Right lung (tissue), 10 donors: Measurements from ENCODE around the gene TTI1. TPM values are rescaled to one million over a fixed set of nuclear protein-coding genes. Genes with fewer than 3 reads are reported as not detected.
A peak's percentile ranks its signal among the peaks of the same experiment; 100 is the strongest.

ENCODE experiments used
- DNase-seq, 2 donors: peaks; one replicate each; pipeline ENCODE4 v3.0.0-alpha.2; 2013
- long read RNA-seq, 8 donors: transcript quantifications; one replicate each; lab custom pipeline, GENCODE V29; 2026
- polyA plus RNA-seq, 5 donors: library from polyadenylated mRNA; unstranded; fragments of 120-200 nt; gene quantifications; one replicate each; pipeline versions ENCODE4 v1.2.1 to v1.2.3, GENCODE V29; 2013; ENCODE audit warnings: inconsistent platforms in 1 of 5, low replicate concordance in 1 of 5; ENCODE audit not compliant: insufficient read length in 5 of 5, insufficient read depth in 1 of 5

The TTI1 gene
- 10 to 100 TPM; 24.2 to 31.2 (median 29.5) TPM for polyA plus RNA-seq
- long read RNA-seq, donor 1, transcript TTI1-201 (8 exons, 3,825 nt): major isoform, 5 of 28 reads
- long read RNA-seq, donor 1, partial matches to known transcripts: 17 of 28 reads
- long read RNA-seq, donor 1, other reads (novel, unspliced or antisense): 0 of 28 reads
- long read RNA-seq, donor 2, partial matches to known transcripts: 0 of 2 reads
- long read RNA-seq, donor 2, other reads (novel, unspliced or antisense): 0 of 2 reads
- long read RNA-seq, donor 3, partial matches to known transcripts: 36 of 48 reads
- long read RNA-seq, donor 3, other reads (novel, unspliced or antisense): 7 of 48 reads
- long read RNA-seq, donor 4, partial matches to known transcripts: 12 of 19 reads
- long read RNA-seq, donor 4, other reads (novel, unspliced or antisense): 0 of 19 reads
- long read RNA-seq, donor 5, partial matches to known transcripts: 17 of 21 reads
- long read RNA-seq, donor 5, other reads (novel, unspliced or antisense): 0 of 21 reads
- long read RNA-seq, donor 6, partial matches to known transcripts: 6 of 10 reads
- long read RNA-seq, donor 6, other reads (novel, unspliced or antisense): 0 of 10 reads
- long read RNA-seq, donor 7, partial matches to known transcripts: 7 of 12 reads
- long read RNA-seq, donor 7, other reads (novel, unspliced or antisense): 0 of 12 reads
- long read RNA-seq, donor 8, partial matches to known transcripts: 5 of 7 reads
- long read RNA-seq, donor 8, other reads (novel, unspliced or antisense): 0 of 7 reads

DNA sequence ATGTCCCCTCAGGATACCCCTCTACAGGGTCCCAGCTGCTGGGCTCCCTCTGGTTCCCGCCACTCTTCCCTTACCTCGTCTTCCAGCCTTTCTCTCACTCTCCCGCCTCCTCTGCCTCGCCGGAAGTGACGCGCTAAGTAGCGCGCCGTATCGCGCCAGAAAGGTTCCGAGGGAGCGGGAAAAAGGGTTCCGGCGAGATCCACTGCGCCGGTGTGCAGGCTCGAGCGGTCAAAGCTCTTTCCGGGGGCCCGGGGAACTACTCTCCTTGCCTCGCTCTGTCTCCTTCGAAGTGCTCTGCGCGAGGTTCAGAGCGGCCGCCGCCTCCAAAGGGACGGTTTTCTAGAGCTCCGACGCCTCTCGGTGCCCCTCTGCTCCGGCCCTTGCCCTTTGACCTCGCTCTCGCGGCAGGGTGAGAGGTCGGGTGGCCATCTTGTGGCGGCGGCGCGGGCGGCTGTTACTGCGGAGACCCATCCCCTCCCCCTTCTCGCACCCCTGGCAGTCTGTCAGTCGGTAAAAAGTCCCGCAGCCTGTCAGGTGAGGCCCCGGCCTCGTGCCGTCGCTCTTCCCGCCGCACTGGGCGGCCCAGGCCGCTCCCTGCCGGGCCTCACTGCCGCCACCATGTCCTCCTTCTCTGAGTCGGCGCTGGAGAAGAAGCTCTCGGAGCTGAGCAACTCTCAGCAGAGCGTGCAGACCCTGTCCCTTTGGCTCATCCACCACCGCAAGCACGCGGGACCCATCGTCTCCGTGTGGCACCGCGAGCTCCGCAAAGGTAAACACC lies at the start of gene TTI1, which contains the start of gene RPRD1B:
Gene TTI1, minus strand, starts transcription at position 127 of the 778 bp plus-strand sequence. CDS start 19,640 bp downstream, outside the sequence.
Gene RPRD1B, plus strand, starts transcription at position 417 of the 778 bp plus-strand sequence. Its CDS starts 202 bp downstream, at position 619.
- DNase-seq: peak; percentile 95

- DNase-seq: no peak
Observed at GRCh38 chr20:38082894-38083293, 49.6 kb upstream of the TTI1 start.

- no peak for DNase-seq
Observed at GRCh38 chr20:38081575-38081974, 48.3 kb upstream of the TTI1 start.

DNA sequence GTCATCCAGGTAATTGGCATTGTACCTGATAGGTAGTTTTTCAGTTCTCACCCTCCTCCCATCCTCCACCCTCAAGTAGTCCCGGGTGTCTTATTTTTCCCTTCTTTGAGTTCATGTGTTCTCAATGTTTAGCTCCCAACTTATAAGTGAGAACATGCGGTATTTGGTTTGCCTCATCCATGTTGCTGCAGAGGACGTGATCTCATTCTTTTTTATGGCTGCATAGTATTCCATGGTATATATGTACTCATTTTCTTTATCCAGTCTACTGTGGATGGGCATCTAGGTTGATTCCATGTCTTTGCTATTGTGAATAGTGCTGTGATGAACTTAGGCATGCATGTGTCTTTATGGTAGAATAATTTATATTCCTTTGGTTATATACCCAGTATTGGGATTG lies 46.1 kb upstream of the TTI1 start:
- no peak for DNase-seq

DNA sequence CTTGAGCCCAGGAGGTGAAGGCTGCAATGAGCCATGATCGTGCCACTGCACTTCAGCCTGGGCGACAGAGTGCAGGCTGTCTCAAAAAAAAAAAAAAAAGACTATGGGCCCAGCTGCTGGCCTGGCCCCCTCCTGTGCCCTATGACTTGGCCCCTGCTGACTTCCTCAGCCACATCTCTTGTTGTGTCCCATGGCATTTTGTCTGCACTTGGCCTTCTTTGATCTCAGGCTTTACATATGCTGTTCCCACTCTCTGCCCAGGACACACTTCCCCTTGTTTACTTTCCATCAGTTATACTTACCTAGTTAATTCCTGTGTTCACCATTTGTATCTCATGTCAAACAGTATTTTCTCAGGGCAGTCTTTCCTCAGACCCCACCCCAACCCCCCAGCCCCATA lies 44.8 kb upstream of the TTI1 start:
- DNase-seq: no peak

GRCh38 chr20:38076548-38076947 lies 43.3 kb upstream of the TTI1 start:
- no peak for DNase-seq

DNA sequence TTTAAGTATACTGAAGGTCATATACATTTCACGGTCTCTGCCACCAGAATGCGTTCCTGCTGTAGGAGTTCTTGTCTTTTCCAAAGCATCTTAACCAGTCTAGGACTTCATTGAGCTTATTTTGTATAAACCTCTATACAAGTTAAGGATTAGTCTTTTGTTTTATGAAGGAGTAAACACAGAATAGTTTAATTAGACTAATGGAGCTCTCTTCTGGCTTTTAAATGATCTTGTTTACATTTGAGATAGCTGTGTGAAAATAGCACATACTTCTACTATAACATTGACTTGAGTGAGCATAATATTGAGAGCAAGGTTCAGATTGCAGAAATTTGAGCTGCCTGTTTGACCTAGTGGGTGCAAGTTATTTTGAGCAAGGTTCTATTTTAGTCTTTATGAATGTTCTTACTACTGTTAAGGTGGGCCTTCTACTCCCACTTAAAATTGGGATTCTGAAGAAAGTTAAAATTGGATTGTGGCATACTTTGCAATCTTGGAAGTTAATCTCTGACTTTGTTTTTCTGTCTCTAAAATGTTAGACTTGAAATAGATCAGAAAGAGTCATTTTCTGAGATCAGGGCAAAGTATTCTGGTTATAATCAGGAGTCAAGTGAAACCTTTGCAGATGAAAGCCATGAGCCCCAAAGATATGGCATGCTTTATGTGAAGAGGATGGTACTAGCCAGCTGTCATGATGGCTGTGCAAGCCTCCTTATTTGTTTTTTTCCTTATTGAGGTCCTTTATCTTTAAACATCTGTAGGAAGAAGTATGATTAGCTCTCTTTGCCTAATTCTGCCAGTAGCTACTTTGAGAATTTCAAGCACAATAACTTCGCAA lies 42.1 kb upstream of the TTI1 start:
- DNase-seq: no peak

DNA sequence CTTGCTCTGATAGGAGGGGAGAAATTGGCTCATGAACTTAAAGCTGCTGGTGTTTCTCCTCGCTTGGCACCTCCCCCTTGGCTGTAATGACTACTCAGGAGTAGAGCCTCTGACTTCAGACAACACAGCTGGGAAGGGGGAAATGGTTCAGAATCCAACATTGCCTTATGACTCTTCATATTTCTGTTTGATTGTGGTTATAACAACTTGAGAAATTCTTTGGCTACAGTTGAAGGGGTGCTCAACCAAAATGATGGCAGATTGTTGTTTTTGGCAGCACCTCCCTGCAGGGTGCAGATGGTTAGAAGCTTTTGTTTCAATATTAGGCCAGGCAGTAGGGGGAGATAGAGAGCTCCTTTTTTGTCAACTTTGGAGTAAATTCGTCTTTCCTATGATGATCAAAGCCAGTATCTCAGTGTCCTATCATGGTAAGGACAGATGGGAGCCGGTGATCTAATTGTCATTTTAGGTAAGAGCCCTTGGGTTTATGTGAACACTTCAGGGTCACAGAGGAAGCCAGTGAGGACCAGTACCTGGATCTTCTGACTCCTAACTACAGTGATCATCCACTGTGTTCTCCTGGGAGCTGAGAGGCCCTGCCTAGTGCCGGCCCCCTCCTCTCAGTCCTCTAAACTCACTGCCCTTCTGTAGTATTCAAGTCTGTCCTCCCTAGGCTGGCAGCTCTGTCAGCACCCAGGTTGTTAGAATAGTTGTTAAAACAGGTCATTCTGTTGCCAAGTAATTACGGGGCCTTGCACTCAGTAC lies 40.2 kb upstream of the TTI1 start:
- DNase-seq: peak; percentile 90 to 91

DNA sequence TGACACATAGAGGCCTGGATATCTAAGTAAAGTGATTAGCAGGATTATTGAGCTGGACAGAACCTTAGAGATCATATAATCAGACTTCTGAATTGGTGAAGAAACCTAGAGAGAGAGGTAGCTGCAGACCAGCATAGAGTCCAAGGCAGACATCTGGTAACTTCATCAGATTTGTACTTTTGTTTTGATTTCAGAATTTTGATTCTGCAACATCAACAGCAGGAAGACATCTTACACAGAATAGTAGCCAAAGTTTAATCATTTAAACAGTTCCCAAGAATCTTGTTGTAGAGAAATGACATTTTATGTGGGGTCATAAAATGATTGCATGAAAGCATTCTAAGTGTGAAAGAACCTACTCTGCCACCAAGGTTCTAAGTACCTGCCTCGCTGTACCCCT lies 39.6 kb upstream of the TTI1 start:
- DNase-seq: no peak

DNA sequence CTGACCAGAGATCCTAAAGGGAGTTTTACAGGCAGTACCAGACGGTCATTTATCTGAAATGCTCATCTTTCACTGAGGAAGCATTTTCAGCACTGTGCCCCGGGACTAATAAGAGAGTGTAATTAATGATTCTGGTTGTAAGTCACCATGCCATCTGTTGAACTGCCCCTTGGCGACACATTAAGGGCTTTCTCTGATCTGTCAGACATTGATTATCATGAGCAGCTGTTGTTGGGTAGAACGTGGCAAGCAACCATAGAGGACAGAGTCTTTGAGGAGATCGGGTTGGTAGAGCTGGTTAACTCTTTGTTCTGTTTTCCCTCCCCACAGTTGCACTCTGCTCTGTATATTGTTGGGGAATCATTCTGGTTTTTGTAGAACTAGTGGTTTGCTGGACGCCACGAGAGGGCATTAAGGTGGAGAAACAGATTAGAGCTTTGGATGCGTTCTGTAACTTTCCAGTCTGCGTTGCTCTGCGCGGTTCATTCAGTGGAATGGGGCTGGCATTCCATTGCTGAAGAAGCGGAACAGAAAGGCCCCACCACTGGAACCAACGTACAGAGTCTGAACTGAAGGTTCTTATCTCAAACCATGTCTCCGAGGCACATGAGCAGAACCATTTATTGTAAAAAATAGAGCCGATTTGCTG lies 34.6 kb upstream of the TTI1 start:
- DNase-seq: no peak

DNA sequence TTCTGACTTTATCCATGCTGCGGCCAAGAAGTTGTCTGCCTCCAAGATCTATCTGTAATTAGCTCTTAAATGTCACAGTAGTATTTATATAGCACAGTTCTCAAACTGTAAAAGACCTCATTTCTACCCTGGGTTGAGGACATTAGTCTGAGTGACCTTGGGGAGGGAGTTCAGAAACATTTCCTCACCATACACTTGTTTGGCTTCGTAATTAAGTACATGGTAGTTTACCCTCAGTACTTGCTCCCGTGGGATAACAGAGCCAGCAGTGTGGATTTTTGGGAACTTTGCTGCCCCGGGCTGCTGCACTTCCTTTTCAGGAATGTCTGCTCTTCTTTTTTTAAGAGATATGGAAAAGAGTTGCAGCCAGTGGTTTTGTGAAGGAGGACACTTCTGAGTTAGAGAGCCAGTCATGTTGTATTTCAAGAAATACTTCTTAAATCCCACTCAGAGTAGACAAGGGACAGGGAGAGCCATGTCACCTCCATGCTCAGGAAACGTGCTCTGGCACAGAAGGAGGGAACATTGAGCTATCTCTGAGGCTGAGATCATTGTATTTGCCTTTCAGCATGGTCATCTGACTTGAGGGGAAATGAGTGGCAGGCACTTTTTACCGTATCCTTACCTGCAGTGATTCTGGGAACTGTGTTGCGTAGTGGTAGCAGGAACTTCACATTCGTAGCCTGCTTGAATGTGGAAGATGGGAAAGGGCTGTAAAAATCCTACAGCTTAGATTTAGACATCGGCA lies 33.9 kb upstream of the TTI1 start:
- no peak for DNase-seq

DNA sequence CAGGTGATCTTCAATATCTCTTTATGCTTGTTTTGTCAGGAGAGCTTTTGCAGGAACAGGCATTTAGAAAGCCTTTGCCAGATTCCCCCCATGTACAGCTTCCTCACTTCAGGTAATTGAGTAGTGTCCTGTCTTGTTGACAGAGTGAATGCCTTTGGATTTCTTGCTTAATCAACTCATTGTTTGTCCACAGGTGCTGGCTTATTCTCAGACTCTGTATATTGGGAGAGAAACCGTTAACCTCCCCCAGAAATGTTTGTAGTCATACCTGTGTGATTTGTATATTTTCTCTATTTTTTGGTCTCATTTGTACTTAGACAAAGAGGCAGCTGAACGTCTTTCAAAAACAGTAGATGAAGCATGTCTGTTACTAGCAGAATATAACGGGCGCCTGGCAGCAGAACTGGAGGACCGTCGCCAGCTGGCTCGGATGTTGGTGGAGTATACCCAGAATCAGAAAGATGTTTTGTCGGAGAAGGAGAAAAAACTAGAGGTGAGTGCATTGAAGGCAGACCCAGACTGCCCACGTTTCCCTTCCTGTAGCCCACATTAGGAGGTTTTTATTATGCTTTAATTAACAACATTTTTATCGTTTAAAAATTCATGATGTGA lies 32.6 kb upstream of the TTI1 start:
- DNase-seq: no peak

GRCh38 chr20:38063911-38064530 lies 30.8 kb upstream of the TTI1 start:
- DNase-seq: no peak

DNA sequence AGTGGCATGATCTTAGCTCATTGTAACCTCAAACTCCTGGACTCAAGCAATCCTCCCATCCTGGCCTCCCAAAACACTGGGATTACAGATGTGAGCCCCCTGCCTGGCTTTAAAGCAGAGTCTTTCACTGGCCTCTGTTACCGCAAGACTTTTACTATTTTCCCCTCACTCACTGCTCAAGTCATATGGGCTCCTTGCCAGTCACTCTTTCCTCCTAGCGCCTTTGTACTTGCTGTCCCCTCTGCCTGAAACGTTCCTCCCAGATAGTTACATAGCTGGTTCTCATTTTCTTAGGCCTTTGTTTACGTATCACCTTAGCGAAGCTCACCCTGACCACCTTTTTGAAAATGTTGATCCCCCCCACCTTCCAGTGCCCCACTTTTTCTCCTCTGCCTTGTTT lies 29.6 kb upstream of the TTI1 start:
- no peak for DNase-seq

DNA sequence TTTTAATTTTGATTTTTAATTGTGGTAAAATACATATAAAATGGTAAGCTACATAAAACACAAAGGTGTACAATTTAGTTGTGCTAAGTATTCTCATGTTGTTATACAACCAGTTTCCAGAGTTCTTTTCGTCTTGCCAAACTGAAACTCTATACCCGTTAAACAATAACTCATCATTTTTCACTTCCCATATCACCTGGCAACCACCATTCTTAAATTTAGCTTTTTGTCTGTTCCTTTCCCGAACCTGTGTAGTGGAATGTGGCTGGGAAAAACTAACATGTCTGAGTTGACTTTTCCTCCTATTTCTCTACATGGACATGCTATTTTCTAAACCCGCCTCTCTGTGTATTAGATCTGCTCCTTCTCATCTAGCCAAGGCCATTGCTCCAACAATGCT lies 27.9 kb upstream of the TTI1 start:
- DNase-seq: no peak

- no peak for DNase-seq
Observed at GRCh38 chr20:38060536-38060935, 27.3 kb upstream of the TTI1 start.

DNA sequence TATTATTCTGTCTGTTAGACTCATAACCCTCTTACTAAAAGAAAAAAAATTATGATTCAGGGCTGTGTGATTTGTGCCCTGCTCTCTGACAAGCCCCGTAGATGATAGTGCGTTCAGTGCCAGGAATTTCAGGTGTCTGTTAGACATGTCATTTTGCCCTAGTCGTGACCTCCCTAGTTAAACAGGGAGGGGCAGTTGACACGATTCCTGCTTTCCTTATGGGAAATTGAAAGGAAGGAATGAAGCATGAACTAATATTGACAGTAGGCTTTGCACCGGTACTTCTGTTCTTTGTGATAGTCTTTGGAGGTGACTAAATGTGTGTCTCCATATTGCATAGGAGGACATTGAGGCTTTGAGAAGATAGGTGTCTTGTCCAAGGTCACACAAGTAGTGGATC lies 26.6 kb upstream of the TTI1 start:
- DNase-seq: no peak

DNA sequence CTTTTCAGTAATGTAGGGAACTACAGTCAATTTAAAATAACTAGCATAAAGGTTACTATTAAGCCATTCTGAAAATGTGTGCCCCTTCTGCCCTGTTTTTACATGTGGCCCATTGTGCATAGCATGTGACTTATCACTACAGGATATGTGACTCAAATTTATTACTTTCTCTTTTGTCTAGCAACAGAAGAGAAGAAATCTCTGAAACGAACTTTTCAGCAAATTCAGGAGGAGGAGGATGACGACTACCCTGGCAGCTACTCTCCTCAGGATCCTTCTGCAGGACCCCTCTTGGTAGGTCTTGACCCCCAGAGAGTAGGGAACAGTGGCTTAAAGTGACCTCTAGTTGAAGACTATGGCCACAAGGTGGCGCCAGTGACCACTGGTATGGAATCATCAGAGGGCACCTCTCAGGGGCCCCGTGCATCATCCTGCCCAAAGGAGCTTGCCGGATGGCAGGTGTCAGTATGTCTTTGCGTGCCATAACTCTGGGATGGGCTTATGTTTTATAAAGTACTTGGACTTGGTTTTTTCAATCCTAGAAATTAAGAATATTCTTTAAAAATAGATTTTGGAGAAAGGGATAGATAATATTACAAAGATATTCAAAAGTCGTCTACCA lies 24.2 kb upstream of the TTI1 start:
- peak; percentile 47 to 69 for DNase-seq
